Peyer's patch (tissue), 4 donors: Measurements from ENCODE around the gene SPATS1. TPM values are rescaled to one million over a fixed set of nuclear protein-coding genes. Genes with fewer than 3 reads are reported as not detected.
"Not testable (repeated sequence)": the region's sequence is repeated elsewhere in the genome, so short reads cannot be mapped to it uniquely, and the experiment has no call there.

Experiments used
- DNase-seq, 3 donors: peaks; one replicate each; pipeline ENCODE4 v3.0.0-alpha.2; 2017 to 2019
- H3K27ac ChIP-seq, 4 donors: fragments of 200-600 bp; sonication (generic); one replicate each; pipeline ENCODE4 v1.5.1; 2016 to 2019
- H3K27me3 ChIP-seq, 2 donors: fragments of 200-600 bp; sonication (generic); one replicate each; pipeline ENCODE4 v1.5.1; 2019
- H3K36me3 ChIP-seq, 3 donors: fragments of 200-600 bp; sonication (generic); one replicate each; pipeline ENCODE4 v1.5.1; 2016 to 2019
- H3K4me1 ChIP-seq, 4 donors: fragments of 200-600 bp; sonication (generic); one replicate each; pipeline ENCODE4 v1.5.1; 2016 to 2019
- H3K4me3 ChIP-seq, 4 donors: fragments of 200-600 bp; sonication (generic); 1 replicate in 3 of 4; 2 replicates in 1 of 4; pipeline ENCODE4 v1.5.1; 2016 to 2019; ENCODE audit warnings: mild to moderate bottlenecking in 1 of 4
- H3K9me3 ChIP-seq, 4 donors: fragments of 200-600 bp; sonication (generic); one replicate each; pipeline ENCODE4 v1.5.1; 2016 to 2019; ENCODE audit warnings: mild to moderate bottlenecking in 1 of 4
- POLR2A ChIP-seq, 2 donors: fragments of 450-650 bp; IDR thresholded peaks; one replicate each; pipeline ENCODE4 v1.5.1; 2017; ENCODE audit warnings: antibody characterized with exemption in 2 of 2, mild to moderate bottlenecking in 2 of 2, moderate library complexity in 2 of 2
- total RNA-seq, 4 donors: library from RNA; depleted of rRNA; stranded (reverse); fragments of >200 nt; gene quantifications; one replicate each; pipeline ENCODE4 v1.1.0, GENCODE V29; 2016
- TF ChIP-seq, protein P1 (sequence below), 6 experiments: fragments of 450-650 bp in 4 of 6; fragments of 200-600 bp in 2 of 6; sonication (generic) in 1 of 6; IDR thresholded peaks; one replicate each; pipeline ENCODE4 v1.5.1; 2017 to 2019; ENCODE audit warnings: antibody characterized with exemption in 6 of 6, mild to moderate bottlenecking in 3 of 6, moderate library complexity in 1 of 6

The SPATS1 gene
- total RNA-seq, 4 donors from 2014 or later: not detected

GRCh38 chr6:44339763-44340625, 2.5 kb upstream of the SPATS1 start:
- Histone ChIP-seq H3K9me3 (no peaks in the 10 kb centered on the region), H3K36me3 (no peaks in the 10 kb centered on the region), H3K4me1 (peaks cover 0 to 3% (median 0%) of the 10 kb centered on the region in 4 donors), H3K27me3 (no peaks in the 10 kb centered on the region), H3K4me3 (no peak overlapping the region), H3K27ac (no peak overlapping the region)
- TF ChIP-seq, protein P1, sequence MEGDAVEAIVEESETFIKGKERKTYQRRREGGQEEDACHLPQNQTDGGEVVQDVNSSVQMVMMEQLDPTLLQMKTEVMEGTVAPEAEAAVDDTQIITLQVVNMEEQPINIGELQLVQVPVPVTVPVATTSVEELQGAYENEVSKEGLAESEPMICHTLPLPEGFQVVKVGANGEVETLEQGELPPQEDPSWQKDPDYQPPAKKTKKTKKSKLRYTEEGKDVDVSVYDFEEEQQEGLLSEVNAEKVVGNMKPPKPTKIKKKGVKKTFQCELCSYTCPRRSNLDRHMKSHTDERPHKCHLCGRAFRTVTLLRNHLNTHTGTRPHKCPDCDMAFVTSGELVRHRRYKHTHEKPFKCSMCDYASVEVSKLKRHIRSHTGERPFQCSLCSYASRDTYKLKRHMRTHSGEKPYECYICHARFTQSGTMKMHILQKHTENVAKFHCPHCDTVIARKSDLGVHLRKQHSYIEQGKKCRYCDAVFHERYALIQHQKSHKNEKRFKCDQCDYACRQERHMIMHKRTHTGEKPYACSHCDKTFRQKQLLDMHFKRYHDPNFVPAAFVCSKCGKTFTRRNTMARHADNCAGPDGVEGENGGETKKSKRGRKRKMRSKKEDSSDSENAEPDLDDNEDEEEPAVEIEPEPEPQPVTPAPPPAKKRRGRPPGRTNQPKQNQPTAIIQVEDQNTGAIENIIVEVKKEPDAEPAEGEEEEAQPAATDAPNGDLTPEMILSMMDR (IDR thresholded peaks at IDR 0.05): no peak
- TF ChIP-seq POLR2A (IDR thresholded peaks at IDR 0.05): no peak
- DNase-seq: no peak

GRCh38 chr6:44341095-44341890, 1.2 kb upstream of the SPATS1 start:
- TF ChIP-seq, protein P1 (IDR thresholded peaks at IDR 0.05): no peak
- no peak for TF ChIP-seq POLR2A (IDR thresholded peaks at IDR 0.05)
- no peak overlapping the region for H3K27ac ChIP-seq
- H3K4me3 ChIP-seq: no peak overlapping the region
- no peaks in the 10 kb centered on the region for H3K36me3 ChIP-seq
- H3K4me1 ChIP-seq: peaks cover 0 to 3% (median 0%) of the 10 kb centered on the region in 4 donors
- DNase-seq: no peak
- no peaks in the 10 kb centered on the region for H3K9me3 ChIP-seq
- H3K27me3 ChIP-seq: no peaks in the 10 kb centered on the region

DNA sequence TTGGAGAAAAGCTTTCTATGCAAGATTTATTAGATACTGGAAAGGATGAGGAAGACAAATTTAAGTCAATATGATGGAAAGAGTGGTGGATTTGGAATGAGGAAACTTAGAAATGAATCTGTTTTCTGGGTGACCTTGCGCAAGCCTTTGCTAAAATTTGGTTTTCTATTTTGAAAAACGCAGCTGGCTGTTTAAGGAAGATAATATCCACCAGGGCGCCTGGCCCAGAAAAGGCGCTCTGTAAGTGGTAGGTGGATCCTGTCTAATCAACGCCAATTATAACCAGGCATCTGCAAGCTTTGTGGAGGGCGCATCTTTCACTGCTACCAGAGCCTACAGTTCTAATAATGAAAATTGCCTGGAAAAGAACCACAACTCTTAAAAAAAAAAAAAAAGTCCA, 398 bp upstream of the SPATS1 start:
- no peak for DNase-seq

GRCh38 chr6:44346818-44347217, 4.4 kb downstream of the SPATS1 start:
- not testable (repeated sequence) for DNase-seq, H3K27me3 ChIP-seq, H3K4me1 ChIP-seq, H3K9me3 ChIP-seq, H3K4me3 ChIP-seq, H3K27ac ChIP-seq, H3K36me3 ChIP-seq

More for the DNA sequence above, 398 bp upstream of the SPATS1 start:
- H3K9me3 ChIP-seq: no peaks in the 10 kb centered on the region
- TF ChIP-seq POLR2A (IDR thresholded peaks at IDR 0.05): no peak
- TF ChIP-seq, protein P1 (IDR thresholded peaks at IDR 0.05): no peak
- no peak overlapping the region for H3K27ac ChIP-seq
- no peaks in the 10 kb centered on the region for H3K27me3 ChIP-seq
- peak overlapping the region in 1 of 4 donors; percentile 32 for H3K4me3 ChIP-seq
- no peaks in the 10 kb centered on the region for H3K36me3 ChIP-seq
- peaks cover 0 to 3% (median 0%) of the 10 kb centered on the region in 4 donors for H3K4me1 ChIP-seq

GRCh38 chr6:44349904-44350649, 7.6 kb downstream of the SPATS1 start:
- Histone ChIP-seq H3K27me3 (no peaks in the 10 kb centered on the region), H3K27ac (no peak overlapping the region), H3K9me3 (no peaks in the 10 kb centered on the region), H3K4me3 (no peak overlapping the region), H3K36me3 (no peaks in the 10 kb centered on the region), H3K4me1 (no peaks in the 10 kb centered on the region)
- TF ChIP-seq POLR2A (IDR thresholded peaks at IDR 0.05): no peak
- TF ChIP-seq, protein P1 (IDR thresholded peaks at IDR 0.05): no peak
- no peak for DNase-seq

- not testable (repeated sequence) for H3K9me3 ChIP-seq, H3K4me3 ChIP-seq, H3K4me1 ChIP-seq, H3K27me3 ChIP-seq, H3K27ac ChIP-seq, H3K36me3 ChIP-seq, DNase-seq
Observed at GRCh38 chr6:44350650-44350994, 8.2 kb downstream of the SPATS1 start.
